Measurements from ENCODE around the gene EEF1A2. TPM values are rescaled to one million over a fixed set of nuclear protein-coding genes. Genes with fewer than 3 reads are reported as not detected.

The EEF1A2 gene
- total RNA-seq, result 255 TPM

- H3K9me3 ChIP-seq (ENCODE audit: control insufficient read depth in 3 of 3, low read length in 3 of 3), result no peaks in the 10 kb centered on the region
- H3K4me3 ChIP-seq (ENCODE audit: low read length in 3 of 3), result peak within 1 kb of the TSS; percentile 73 to 88 (median 85)
- H3K4me1 ChIP-seq (ENCODE audit: control insufficient read depth in 3 of 3, insufficient read depth in 3 of 3, low read length in 3 of 3), result peaks cover 44 to 71% (median 67%) of the 10 kb centered on the region in 3 donors
- H3K27me3 ChIP-seq (ENCODE audit: control insufficient read depth in 3 of 3, insufficient read depth in 3 of 3, low read length in 3 of 3), result peaks cover 0 to 16% (median 4%) of the 10 kb centered on the region in 3 donors
- peak within 1 kb of the TSS; percentile 99 for H3K27ac ChIP-seq (ENCODE audit: low read depth, low read length)
- H3K36me3 ChIP-seq (ENCODE audit: control insufficient read depth in 3 of 3, insufficient read depth in 3 of 3, low read length in 3 of 3), result peaks cover 7 to 32% (median 21%) of the 10 kb centered on the region in 3 donors
- peak within 1 kb of the TSS; percentile 84 to 95 (median 94) for H3K9ac ChIP-seq (ENCODE audit: low read depth in 1 of 3, low read length in 3 of 3)
Measured at GRCh38 chr20:63498960-63499337, at the start of gene EEF1A2. Gene EEF1A2 (minus strand): TSS chr20:63499083. CDS start chr20:63497763, 1,320 bp downstream.

GRCh38 chr20:63548542-63548941, 49.7 kb upstream of the EEF1A2 start:
- H3K9me3 ChIP-seq (ENCODE audit: control insufficient read depth in 3 of 3, low read length in 3 of 3), result no peaks in the 10 kb centered on the region
- H3K36me3 ChIP-seq (ENCODE audit: control insufficient read depth in 3 of 3, insufficient read depth in 3 of 3, low read length in 3 of 3), result no peaks in the 10 kb centered on the region
- no peak overlapping the region for H3K4me3 ChIP-seq (ENCODE audit: low read length in 3 of 3)
- H3K9ac ChIP-seq (ENCODE audit: low read depth in 1 of 3, low read length in 3 of 3), result no peak overlapping the region
- peaks cover 56 to 68% (median 62%) of the 10 kb centered on the region in 3 donors for H3K27me3 ChIP-seq (ENCODE audit: control insufficient read depth in 3 of 3, insufficient read depth in 3 of 3, low read length in 3 of 3)
- H3K27ac ChIP-seq (ENCODE audit: low read depth, low read length), result no peak overlapping the region
- no peaks in the 10 kb centered on the region for H3K4me1 ChIP-seq (ENCODE audit: control insufficient read depth in 3 of 3, insufficient read depth in 3 of 3, low read length in 3 of 3)

- Histone ChIP-seq H3K36me3 (ENCODE audit: control insufficient read depth in 3 of 3, insufficient read depth in 3 of 3, low read length in 3 of 3) (no peaks in the 10 kb centered on the region), H3K9ac (ENCODE audit: low read depth in 1 of 3, low read length in 3 of 3) (no peak within 1 kb of the TSS), H3K4me1 (ENCODE audit: control insufficient read depth in 3 of 3, insufficient read depth in 3 of 3, low read length in 3 of 3) (no peaks in the 10 kb centered on the region), H3K27me3 (ENCODE audit: control insufficient read depth in 3 of 3, insufficient read depth in 3 of 3, low read length in 3 of 3) (peaks cover 53 to 70% (median 58%) of the 10 kb centered on the region in 3 donors), H3K9me3 (ENCODE audit: control insufficient read depth in 3 of 3, low read length in 3 of 3) (no peaks in the 10 kb centered on the region), H3K27ac (ENCODE audit: low read depth, low read length) (no peak within 1 kb of the TSS), H3K4me3 (ENCODE audit: low read length in 3 of 3) (no peak within 1 kb of the TSS)
Measured at GRCh38 chr20:63547725-63548480, 49.0 kb upstream of the EEF1A2 start, which contains the start of gene SRMS. Gene SRMS (minus strand): TSS chr20:63547749. CDS start chr20:63547463, 286 bp downstream.

- H3K4me1 ChIP-seq (ENCODE audit: control insufficient read depth in 3 of 3, insufficient read depth in 3 of 3, low read length in 3 of 3), result no peaks in the 10 kb centered on the region
- H3K36me3 ChIP-seq (ENCODE audit: control insufficient read depth in 3 of 3, insufficient read depth in 3 of 3, low read length in 3 of 3), result no peaks in the 10 kb centered on the region
- H3K4me3 ChIP-seq (ENCODE audit: low read length in 3 of 3), result no peak overlapping the region
- H3K9ac ChIP-seq (ENCODE audit: low read depth in 1 of 3, low read length in 3 of 3), result no peak overlapping the region
- no peak overlapping the region for H3K27ac ChIP-seq (ENCODE audit: low read depth, low read length)
- H3K27me3 ChIP-seq (ENCODE audit: control insufficient read depth in 3 of 3, insufficient read depth in 3 of 3, low read length in 3 of 3), result peaks cover 45 to 65% (median 51%) of the 10 kb centered on the region in 3 donors
- no peaks in the 10 kb centered on the region for H3K9me3 ChIP-seq (ENCODE audit: control insufficient read depth in 3 of 3, low read length in 3 of 3)
Measured at GRCh38 chr20:63546956-63547724, 48.3 kb upstream of the EEF1A2 start.

- no peak overlapping the region for H3K27ac ChIP-seq (ENCODE audit: low read depth, low read length)
- H3K4me1 ChIP-seq (ENCODE audit: control insufficient read depth in 3 of 3, insufficient read depth in 3 of 3, low read length in 3 of 3), result no peaks in the 10 kb centered on the region
- H3K27me3 ChIP-seq (ENCODE audit: control insufficient read depth in 3 of 3, insufficient read depth in 3 of 3, low read length in 3 of 3), result peaks cover 44 to 65% (median 48%) of the 10 kb centered on the region in 3 donors
Measured at GRCh38 chr20:63546256-63546955, 47.5 kb upstream of the EEF1A2 start.

GRCh38 chr20:63545814-63546213, 46.9 kb upstream of the EEF1A2 start:
- H3K36me3 ChIP-seq (ENCODE audit: control insufficient read depth in 3 of 3, insufficient read depth in 3 of 3, low read length in 3 of 3), result no peaks in the 10 kb centered on the region
- no peak overlapping the region for H3K9ac ChIP-seq (ENCODE audit: low read depth in 1 of 3, low read length in 3 of 3)
- peaks cover 39 to 62% (median 45%) of the 10 kb centered on the region in 3 donors for H3K27me3 ChIP-seq (ENCODE audit: control insufficient read depth in 3 of 3, insufficient read depth in 3 of 3, low read length in 3 of 3)
- H3K4me3 ChIP-seq (ENCODE audit: low read length in 3 of 3), result no peak overlapping the region
- H3K9me3 ChIP-seq (ENCODE audit: control insufficient read depth in 3 of 3, low read length in 3 of 3), result no peaks in the 10 kb centered on the region
- no peaks in the 10 kb centered on the region for H3K4me1 ChIP-seq (ENCODE audit: control insufficient read depth in 3 of 3, insufficient read depth in 3 of 3, low read length in 3 of 3)
- no peak overlapping the region for H3K27ac ChIP-seq (ENCODE audit: low read depth, low read length)

More at GRCh38 chr20:63546256-63546955, 47.5 kb upstream of the EEF1A2 start:
- H3K36me3 ChIP-seq (ENCODE audit: control insufficient read depth in 3 of 3, insufficient read depth in 3 of 3, low read length in 3 of 3), result no peaks in the 10 kb centered on the region
- H3K9ac ChIP-seq (ENCODE audit: low read depth in 1 of 3, low read length in 3 of 3), result no peak overlapping the region
- H3K9me3 ChIP-seq (ENCODE audit: control insufficient read depth in 3 of 3, low read length in 3 of 3), result no peaks in the 10 kb centered on the region
- no peak overlapping the region for H3K4me3 ChIP-seq (ENCODE audit: low read length in 3 of 3)

GRCh38 chr20:63544958-63545516, 46.2 kb upstream of the EEF1A2 start:
- Histone ChIP-seq H3K27me3 (ENCODE audit: control insufficient read depth in 3 of 3, insufficient read depth in 3 of 3, low read length in 3 of 3) (peaks cover 34 to 61% (median 49%) of the 10 kb centered on the region in 3 donors), H3K4me3 (ENCODE audit: low read length in 3 of 3) (no peak overlapping the region), H3K27ac (ENCODE audit: low read depth, low read length) (no peak overlapping the region), H3K9ac (ENCODE audit: low read depth in 1 of 3, low read length in 3 of 3) (no peak overlapping the region), H3K4me1 (ENCODE audit: control insufficient read depth in 3 of 3, insufficient read depth in 3 of 3, low read length in 3 of 3) (no peaks in the 10 kb centered on the region), H3K36me3 (ENCODE audit: control insufficient read depth in 3 of 3, insufficient read depth in 3 of 3, low read length in 3 of 3) (no peaks in the 10 kb centered on the region), H3K9me3 (ENCODE audit: control insufficient read depth in 3 of 3, low read length in 3 of 3) (no peaks in the 10 kb centered on the region)

GRCh38 chr20:63544241-63544957, 45.5 kb upstream of the EEF1A2 start:
- H3K36me3 ChIP-seq (ENCODE audit: control insufficient read depth in 3 of 3, insufficient read depth in 3 of 3, low read length in 3 of 3), result no peaks in the 10 kb centered on the region
- H3K27me3 ChIP-seq (ENCODE audit: control insufficient read depth in 3 of 3, insufficient read depth in 3 of 3, low read length in 3 of 3), result peaks cover 29 to 59% (median 44%) of the 10 kb centered on the region in 3 donors

GRCh38 chr20:63543733-63544132, 44.9 kb upstream of the EEF1A2 start:
- Histone ChIP-seq H3K27ac (ENCODE audit: low read depth, low read length) (no peak overlapping the region), H3K4me1 (ENCODE audit: control insufficient read depth in 3 of 3, insufficient read depth in 3 of 3, low read length in 3 of 3) (no peaks in the 10 kb centered on the region), H3K36me3 (ENCODE audit: control insufficient read depth in 3 of 3, insufficient read depth in 3 of 3, low read length in 3 of 3) (no peaks in the 10 kb centered on the region), H3K9me3 (ENCODE audit: control insufficient read depth in 3 of 3, low read length in 3 of 3) (no peaks in the 10 kb centered on the region), H3K27me3 (ENCODE audit: control insufficient read depth in 3 of 3, insufficient read depth in 3 of 3, low read length in 3 of 3) (peaks cover 27 to 55% (median 39%) of the 10 kb centered on the region in 3 donors), H3K4me3 (ENCODE audit: low read length in 3 of 3) (no peak overlapping the region), H3K9ac (ENCODE audit: low read depth in 1 of 3, low read length in 3 of 3) (no peak overlapping the region)

More at GRCh38 chr20:63544241-63544957, 45.5 kb upstream of the EEF1A2 start:
- Histone ChIP-seq H3K4me3 (ENCODE audit: low read length in 3 of 3) (no peak overlapping the region), H3K9ac (ENCODE audit: low read depth in 1 of 3, low read length in 3 of 3) (no peak overlapping the region), H3K9me3 (ENCODE audit: control insufficient read depth in 3 of 3, low read length in 3 of 3) (no peaks in the 10 kb centered on the region), H3K4me1 (ENCODE audit: control insufficient read depth in 3 of 3, insufficient read depth in 3 of 3, low read length in 3 of 3) (no peaks in the 10 kb centered on the region), H3K27ac (ENCODE audit: low read depth, low read length) (no peak overlapping the region)

All from skeletal muscle tissue (tissue), 4 donors.